HG02981 (cell line): ENCODE data around the gene ABHD6.
A peak's percentile ranks its signal among the peaks of the same experiment; 100 is the strongest.
"Not testable (repeated sequence)": the region's sequence is repeated elsewhere in the genome, so short reads cannot be mapped to it uniquely, and the experiment has no call there.

Experiments used
- ATAC-seq: cut with Tn5 transposase; IDR thresholded peaks from one replicate; pipeline ENCODE4 v1.9.1; 2021; ENCODE audit warnings: mild to moderate bottlenecking, moderate library complexity; ENCODE audit not compliant: unreplicated experiment

Gene ABHD6

DNA sequence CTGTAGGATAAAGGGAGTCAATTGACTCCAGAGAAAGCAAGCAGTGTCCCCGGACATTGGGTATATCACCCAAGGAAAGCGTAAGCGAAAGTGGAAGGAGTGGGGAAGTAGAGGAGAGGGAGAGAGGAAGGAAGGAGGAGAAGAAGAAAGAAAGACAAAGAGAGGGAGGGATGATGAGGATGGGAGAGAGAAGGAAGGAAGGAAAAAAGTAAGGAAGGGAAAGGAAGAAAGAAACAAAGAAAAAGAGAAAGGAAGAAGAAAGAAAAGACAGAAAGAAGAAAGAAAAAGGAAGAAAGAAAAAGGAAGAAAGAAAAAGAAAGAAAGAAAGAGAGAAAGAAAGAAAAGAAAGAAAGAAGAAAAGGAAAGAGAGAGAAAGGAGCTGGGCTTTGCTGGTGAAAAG is 27.7 kb upstream of the ABHD6 start:
- no peak for ATAC-seq

- no peak for ATAC-seq
Measured at GRCh38 chr3:58210761-58211460, 26.7 kb upstream of the ABHD6 start, which contains the start of gene DNASE1L3. Gene DNASE1L3, minus strand, starts transcription at chr3:58210972. Its CDS starts 66 bp downstream, at chr3:58210906.

GRCh38 chr3:58214484-58215316 is 22.9 kb upstream of the ABHD6 start:
- peak; percentile 78 for ATAC-seq

DNA sequence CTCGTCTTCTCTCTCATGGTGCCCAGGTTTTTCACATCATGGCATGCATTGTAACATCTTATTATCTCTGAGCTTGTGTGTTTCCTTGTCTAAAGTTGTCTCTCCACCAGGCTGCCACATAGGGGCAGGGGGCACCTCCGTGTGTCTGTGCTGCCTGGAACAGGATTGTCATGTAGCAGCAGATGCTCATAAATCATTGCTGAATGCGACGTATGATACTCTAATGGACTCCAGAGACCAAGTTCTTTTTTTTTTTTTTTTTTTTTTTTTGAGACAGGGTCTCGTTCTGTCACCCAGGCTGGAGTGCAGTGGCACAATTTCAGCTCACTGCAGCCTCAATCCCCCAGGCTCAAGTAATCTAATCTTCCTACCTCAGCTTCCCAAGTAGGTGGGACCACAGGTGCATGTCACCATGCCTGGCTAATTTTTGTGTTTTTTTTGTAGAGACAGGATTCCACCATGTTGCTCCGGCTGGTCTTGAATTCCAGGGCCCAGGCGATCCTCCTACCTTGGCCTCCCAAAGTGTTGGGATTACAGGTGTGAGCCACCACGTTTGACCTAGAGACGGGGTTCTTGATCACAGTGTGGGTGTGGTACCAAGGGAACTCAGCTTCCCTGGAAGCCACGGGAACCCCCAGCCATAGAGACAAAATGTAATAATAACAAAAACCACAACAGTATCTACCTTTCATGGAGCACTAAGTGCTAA is 22.1 kb upstream of the ABHD6 start:
- peak; percentile 2 for ATAC-seq

DNA sequence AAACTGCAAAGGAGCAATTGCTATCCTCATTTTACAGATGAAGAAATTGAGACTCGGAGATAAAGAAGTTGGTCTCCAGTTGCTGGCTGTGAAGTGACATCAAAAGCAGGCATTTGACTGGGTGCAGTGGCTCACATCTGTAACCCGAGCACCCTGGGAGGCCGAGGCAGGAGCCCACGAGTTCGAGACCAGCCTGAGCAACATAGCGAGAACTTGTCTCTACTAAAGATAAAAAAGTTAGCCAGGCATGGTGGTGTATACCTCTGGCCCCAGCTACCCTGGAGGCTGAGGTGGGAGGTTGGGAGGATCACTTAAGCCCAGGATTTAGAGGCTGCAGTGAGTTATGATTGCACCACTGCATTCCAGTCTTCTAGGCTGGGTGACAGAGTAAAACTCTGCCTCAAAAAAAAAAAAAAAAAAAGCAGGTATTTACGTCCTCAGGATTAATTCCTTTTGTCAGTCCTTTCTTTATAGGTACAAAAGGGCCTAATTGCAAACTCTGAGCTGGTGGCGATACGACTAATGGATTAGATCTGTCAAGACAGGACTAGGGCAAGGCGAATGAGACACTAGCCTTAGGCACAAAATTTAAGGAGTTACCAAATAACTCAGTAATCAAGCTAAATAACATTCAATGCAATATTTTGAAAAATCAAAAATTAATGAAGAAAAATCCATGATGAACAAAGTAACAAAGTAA is 20.9 kb upstream of the ABHD6 start:
- ATAC-seq = no peak

DNA sequence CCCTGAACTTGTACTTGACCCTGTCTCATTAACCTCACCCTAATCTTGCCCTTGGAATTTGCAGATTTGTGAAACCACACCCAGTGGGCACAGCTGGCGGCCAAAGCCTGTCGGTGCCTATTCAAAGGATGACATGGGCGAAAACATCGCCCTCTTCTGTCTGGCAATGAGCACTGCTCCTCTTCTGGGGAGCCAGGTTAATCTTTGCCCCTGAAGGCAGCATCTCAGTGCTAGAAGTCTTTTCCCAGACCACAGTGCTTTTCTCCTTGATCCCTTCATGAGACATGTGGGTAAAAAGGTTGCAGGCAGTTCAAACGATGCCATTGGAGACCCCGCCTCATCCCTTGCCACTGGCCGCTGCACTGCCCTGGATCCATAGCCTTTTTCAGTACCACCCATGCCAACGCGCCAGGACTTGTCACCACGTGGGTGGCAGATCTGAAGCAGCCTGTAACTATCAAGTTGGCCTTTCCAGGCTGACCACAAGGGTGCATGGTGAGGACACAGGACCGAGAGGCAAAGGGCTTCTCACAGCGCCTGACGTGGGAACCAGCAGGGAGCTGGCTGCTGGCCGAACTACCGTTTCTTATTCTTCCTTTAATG is 20.3 kb upstream of the ABHD6 start:
- ATAC-seq = peak; percentile 32

- no peak for ATAC-seq
Measured at GRCh38 chr3:58218904-58219303, 18.7 kb upstream of the ABHD6 start.

GRCh38 chr3:58222161-58222724 is 15.3 kb upstream of the ABHD6 start:
- no peak for ATAC-seq

GRCh38 chr3:58223855-58224254 is 13.7 kb upstream of the ABHD6 start:
- ATAC-seq = no peak

- not testable (repeated sequence) for ATAC-seq
Measured at GRCh38 chr3:58227933-58228332, 9.7 kb upstream of the ABHD6 start.

- no peak for ATAC-seq
Measured at GRCh38 chr3:58230876-58231552, 6.6 kb upstream of the ABHD6 start.

GRCh38 chr3:58231666-58232065 is 5.9 kb upstream of the ABHD6 start:
- no peak for ATAC-seq

DNA sequence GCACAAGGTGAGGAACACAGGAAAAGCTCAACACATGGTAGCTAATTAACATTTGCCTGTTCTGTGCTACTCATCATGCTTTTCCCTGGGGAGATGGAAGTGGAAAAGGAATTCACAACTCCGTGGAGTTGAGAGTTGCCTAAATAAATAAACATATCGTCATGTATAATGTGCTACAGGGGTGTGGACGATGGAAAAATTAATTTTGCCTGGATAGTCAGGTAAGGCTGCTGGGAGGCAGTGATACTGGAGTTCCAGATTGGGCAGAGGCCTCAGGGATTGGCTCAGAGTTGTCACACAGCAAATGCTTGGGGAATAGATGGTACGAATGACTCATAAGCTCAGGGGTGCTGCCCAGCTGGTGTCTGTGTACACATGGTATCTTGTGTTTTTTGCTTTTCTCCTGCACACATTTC is 3.1 kb upstream of the ABHD6 start:
- no peak for ATAC-seq

DNA sequence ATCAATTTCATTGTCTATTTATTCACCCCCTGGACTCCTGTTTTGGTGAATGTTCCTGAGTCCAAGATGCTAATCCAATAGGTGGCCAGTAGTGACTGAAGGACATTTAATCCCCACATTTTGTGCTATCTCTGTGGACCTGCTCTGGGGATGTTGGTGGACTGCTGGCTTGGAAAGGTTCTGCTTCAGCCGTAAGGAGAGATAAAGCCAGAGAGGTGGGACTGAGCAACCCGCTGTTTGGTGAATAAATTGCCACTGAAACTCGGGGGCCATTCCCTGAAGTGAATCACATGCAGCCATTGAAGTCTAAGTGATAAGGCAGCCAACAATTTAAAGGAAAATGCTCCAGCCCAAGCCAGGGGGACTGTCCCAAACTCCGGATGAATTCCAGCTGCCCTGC is 1.6 kb upstream of the ABHD6 start:
- ATAC-seq = no peak

DNA sequence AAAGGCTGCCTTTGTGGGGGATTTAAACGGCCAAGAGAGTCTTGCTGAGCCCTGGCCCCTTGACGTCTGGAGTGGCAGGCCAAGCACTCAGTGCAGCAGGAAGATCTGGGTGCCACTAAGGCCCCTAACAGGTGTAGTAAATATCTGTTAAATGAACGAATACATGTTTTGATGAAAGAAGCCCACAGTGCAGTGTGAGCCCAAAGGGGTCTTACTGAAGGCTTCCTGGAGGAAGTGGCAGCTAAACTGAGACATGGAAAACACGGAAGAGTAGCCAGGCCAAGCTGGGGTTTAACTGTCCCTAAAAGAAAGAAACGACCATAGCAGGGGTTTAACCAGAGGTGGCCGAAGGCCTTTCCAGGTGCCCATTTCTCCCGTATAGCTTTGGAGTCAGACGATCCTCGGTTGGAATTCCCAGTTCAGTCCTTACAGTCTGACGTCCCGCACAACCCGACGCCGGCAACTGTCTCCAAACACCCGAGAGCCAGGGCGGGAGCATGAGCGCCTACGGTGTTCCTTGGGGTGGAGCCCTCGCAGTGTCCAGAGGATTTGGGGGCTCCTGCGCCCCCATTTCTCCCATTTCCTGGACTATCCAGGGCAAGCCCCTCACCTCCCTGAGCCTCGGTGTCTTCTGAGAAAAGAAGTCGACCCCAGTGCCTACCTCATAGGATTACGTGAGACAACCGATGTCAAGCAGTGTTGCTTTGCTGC is 910 bp upstream of the ABHD6 start:
- ATAC-seq = no peak

DNA sequence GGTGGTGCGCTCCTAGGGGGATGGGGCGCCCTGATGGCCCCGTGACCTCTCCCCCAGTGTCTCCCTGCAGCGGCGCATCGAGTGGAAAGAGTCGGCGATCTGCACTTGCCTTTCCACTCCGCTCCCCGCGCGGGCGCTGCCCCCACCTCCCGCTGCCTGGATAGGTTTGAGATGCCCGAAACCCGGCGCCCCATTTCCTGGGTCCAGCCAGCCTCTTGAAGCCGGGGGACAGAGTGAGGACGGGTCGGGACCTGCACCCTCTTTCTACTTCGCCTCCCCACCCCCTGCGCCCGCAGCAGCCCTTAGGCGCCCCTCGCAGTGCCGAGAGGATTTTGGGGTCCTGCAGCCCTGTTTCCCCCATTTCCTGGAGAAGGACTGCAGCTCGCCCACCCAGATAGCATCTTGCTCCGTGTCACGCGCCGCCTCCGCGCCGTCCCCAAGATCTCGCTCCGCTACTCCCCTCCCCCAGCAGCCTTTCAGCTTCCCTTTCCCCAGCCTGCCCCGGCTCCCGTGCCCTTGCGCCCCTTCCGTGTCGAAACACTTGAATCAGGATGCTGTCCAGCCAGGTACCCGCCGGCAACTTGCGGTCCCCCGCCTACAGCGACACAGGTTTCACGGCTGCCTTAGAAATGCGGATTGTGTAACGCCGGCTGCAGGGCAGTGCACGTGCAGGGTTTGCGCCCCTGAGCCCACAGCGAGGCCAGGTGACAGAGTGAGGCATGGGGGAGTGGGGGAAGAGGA is 519 bp downstream of the ABHD6 start:
- ATAC-seq = peak; percentile 34

- ATAC-seq = no peak
Measured at GRCh38 chr3:58238830-58239229, 1.2 kb downstream of the ABHD6 start.

DNA sequence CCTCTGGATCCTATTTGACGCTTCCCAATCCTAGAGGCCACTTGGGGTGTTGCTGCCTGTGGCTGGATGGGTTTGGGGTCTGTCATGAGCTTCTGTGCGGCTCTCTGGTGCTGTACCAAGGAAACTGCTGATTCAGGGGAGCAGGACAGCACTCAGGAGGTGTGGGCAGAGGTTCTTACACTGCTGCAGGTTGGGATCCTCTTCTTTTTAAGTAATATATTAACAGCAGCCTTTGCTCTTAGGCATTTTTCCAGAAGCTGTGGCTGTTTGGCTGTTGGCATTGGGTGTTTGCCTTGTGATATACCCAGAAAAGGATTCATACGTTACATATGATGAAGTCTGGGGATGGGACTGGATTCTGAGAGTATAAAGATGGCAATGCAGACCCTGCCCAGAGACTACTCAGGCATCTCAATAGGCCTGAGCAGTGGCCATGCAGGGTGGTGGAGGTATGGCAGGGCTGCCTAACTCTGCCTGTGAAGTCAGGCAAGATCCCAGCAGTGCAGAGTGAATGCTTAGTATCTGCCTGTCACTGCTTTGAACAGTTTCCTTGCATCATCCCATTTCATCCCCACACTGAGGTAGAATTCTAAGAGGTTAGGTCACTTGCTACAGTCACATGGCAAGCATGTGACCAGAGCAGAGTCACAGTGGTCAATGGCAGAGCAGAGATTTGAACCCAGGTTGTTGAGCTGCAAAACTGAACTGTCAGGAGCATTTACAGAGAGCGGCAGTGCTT is 3.9 kb downstream of the ABHD6 start:
- ATAC-seq = no peak
